ENCODE measurements around the gene CMTM3. TPM values are rescaled to one million over a fixed set of nuclear protein-coding genes. Genes with fewer than 3 reads are reported as not detected.
"Not testable (repeated sequence)": the region's sequence is repeated elsewhere in the genome, so short reads cannot be mapped to it uniquely, and the experiment has no call there.

The CMTM3 gene, protein sequence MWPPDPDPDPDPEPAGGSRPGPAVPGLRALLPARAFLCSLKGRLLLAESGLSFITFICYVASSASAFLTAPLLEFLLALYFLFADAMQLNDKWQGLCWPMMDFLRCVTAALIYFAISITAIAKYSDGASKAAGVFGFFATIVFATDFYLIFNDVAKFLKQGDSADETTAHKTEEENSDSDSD
- total RNA-seq (2014; rRNA removed; shearing (Covaris generic)), result 7.9 and 9.1 TPM in 2 replicates
- polyA plus RNA-seq (2015; cell fraction: cytosol; rRNA removed), result 36.1 and 47.1 TPM in 2 replicates
- polyA plus RNA-seq (2015; cell fraction: nucleus; rRNA removed), result 20.3 and 40.4 TPM in 2 replicates

DNA sequence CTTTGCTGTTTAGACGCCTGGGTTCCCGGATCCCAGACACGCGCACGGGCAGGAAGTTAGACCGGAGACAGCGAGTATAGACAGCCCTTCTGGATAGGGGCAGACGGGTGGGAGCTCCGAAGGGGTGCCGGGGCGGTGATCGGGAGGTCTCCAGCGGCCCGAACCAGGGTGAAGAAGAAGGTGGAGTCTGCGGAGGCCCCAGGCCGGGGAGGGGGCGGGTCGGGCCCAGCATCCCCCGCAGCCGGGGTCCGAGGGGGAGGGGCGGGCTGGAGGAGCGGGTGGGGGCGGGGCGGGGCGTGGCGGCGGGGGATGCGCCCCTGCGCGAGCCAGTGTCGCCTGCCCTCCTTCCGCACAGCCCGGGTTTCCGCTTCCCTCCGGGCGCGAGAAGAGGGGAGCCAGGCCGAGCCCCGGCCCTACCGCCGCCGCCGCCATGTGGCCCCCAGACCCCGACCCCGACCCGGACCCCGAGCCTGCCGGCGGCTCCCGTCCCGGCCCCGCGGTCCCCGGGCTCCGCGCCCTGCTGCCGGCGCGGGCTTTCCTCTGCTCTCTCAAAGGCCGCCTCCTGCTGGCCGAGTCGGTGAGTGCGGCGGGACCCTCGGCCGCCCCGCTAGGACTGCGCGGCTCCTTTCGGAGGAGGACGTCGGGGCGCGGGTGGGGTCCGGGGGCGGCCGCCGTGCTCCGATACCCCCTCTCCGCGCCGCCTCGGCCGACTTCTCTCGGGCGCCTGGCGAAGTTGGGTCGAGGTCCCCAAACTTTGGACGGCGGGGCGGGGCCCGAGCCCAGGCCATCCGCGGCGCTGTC lies at the start of gene CMTM3:
Gene CMTM3, plus strand, starts transcription at position 329 of the 801 bp plus-strand sequence. Its CDS starts 102 bp downstream, at position 431.
- peak; percentile 52 for DNase-seq (ENCODE audit: low read depth, low spot score)
- in situ Hi-C loops (cut with HindIII; ENCODE audit: low pct_unique_long_range_greater_than_20kb, low sequenced_read_pairs), result no loop called here

DNA sequence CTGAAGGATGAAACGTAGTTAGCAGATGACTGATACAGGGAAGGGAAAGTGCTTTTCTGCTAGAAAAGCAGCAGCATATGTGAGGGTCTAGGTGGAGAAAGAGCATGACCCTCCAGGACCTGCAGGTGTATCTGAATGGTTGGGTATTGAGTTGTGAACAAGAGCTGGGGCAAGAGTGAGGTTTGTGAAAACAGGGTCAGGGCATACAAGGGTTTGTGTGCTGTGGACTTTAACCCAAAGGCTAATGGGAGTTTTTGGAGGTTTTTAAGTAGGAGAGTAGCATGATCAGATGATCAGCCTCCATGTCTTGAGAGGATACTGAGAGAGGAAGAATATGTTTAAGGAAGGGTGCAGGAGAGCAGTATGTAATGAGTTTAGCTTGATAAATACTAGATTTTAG lies 44.4 kb upstream of the CMTM3 start:
- in situ Hi-C loops (cut with HindIII; ENCODE audit: low pct_unique_long_range_greater_than_20kb, low sequenced_read_pairs), result no loop called here
- no peak for DNase-seq (ENCODE audit: low read depth, low spot score)

DNA sequence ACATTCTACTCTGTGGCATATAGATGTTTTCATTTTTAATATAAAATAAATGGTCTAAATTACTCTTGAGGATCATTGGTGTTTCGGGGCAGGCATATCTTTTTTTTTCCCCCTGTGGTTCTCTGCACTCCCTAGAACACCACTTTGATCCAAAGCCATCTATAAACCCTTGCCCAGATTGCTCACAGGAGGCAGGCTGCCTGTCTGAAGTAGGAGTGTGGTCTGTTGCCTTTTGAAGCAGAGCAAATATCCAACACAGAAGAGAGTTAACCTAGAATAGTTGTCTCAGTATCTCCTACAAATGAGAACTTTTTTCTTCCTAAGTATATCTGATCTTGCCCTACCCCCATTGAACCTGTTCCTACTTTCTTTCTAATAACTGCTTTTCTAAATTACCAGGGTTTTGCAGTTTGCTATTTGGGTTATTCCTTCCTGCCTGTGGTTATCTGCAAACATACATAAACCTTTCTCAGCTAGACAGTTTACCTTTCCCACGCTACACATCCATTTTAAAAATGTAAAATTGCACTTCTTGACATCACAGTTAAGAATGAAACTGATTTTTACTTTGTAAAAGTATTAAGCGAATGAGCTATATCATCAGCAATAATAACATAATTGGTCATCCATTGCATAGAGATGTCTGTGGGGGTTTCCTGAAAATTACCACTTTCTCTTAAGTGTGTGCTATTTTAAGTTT lies 43.0 kb upstream of the CMTM3 start:
- no peak for DNase-seq (ENCODE audit: low read depth, low spot score)
- in situ Hi-C loops (cut with HindIII; ENCODE audit: low pct_unique_long_range_greater_than_20kb, low sequenced_read_pairs), result no loop called here

DNA sequence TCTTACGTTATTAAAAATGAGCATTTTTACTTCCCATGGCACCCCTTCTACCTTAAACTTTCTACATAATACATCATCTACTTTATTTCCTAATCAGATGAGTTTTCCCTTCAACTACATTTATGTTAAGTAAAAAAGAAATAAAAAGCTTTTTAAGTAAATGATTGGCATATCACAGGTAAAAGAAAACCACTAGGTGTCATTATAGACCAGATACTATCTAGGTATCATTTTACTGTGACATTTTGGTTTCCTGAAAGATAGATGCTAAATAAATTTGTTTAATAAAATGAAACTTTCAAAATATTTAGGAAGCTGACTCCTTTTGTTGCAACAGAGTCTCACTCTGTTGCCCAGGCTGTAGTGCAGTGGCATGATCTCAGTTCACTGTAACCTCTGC lies 42.1 kb upstream of the CMTM3 start:
- DNase-seq (ENCODE audit: low read depth, low spot score), result no peak
- in situ Hi-C loops (cut with HindIII; ENCODE audit: low pct_unique_long_range_greater_than_20kb, low sequenced_read_pairs), result no loop called here

DNA sequence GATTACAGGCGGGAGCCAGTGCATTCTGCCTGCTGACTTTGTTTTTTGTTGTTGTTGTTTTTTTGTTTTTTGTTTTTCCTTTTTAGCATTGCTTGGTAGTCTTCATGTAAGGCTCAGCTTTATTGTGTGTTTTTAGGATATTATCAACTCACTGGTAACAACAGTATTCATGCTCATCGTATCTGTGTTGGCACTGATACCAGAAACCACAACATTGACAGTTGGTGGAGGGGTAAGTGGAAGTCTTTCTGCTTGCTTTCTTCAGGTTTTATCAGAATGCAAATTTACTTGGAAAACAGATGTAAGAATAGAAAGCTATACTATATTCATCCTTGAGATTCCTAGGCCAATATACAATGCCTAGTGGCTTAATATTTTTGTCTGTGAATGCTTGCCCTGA lies 41.5 kb upstream of the CMTM3 start:
- no peak for DNase-seq (ENCODE audit: low read depth, low spot score)

DNA sequence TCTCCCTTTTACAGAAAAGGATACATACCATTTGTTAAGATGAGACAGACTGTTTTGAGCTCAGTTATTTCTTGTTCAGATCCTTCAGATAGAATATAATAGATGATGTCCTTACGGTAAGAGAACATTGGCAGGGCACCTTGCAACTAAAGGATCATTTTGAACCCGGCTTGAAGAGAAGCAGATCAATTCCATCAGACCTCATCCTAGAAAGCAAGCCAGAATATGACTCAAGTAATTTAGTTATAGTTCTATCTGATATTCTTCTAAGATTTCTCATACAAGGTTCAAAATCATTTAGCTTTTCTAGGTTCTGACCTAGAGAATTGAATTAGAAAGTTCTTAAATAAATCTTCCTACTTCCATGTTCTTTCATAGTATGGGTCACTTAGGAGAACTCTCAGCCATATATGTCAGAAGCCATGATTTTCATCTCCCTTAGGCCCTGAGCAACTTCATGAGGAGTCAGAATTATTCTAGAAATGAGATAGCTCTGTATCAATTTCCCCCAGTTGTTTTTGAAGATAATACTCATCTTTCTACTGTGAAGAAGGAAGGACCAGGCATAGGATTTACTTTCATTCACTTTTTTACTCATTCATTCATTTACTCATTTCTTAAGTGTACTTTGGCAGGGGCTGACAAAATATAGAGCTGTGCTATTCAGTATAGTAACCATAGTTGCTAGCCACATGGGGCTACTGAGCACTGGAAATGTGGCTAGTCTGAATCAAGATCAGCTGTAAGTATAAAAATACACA lies 40.8 kb upstream of the CMTM3 start:
- in situ Hi-C loops (cut with HindIII; ENCODE audit: low pct_unique_long_range_greater_than_20kb, low sequenced_read_pairs), result no loop called here
- DNase-seq (ENCODE audit: low read depth, low spot score), result no peak

More for the DNA sequence above, 41.5 kb upstream of the CMTM3 start:
- in situ Hi-C loops (cut with HindIII; ENCODE audit: low pct_unique_long_range_greater_than_20kb, low sequenced_read_pairs), result no loop called here

DNA sequence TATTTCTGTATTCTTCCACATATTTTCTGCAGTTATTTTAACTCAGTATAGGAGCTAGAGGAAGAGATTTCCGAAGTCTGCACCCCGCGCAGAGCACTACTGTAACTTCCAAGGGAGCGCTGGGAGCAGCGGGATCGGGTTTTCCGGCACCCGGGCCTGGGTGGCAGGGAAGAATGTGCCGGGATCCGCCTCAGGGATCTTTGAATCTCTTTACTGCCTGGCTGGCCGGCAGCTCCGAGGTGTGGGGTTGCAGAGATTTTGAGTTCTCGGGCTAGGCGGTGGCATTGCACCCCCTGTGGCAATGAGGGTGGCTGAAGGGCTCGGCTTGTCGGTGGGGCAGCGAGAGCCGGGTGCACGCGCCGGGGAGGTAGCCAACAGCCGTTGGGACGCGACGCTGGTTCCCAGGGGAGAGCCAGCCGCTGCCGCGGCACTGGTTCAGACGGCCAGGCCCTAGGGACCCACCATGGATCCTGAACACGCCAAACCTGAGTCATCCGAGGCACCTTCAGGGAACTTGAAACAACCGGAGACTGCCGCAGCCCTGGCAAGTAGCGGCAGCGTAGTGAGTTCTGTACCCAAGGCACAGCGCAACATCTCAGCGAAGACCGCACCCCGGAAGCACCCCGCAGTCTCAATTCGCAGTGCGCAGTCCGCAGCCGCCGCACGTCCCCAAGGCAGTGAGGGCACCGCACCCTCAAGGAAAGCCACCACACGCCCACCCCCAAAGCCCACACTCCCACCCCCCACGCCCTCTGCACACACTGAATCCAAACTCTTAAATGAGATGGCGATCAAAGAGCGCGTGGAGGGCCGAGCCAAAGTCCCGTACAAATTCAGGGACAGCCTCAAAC lies 38.2 kb upstream of the CMTM3 start, which contains the start of gene CMTM1:
Gene CMTM1, plus strand, starts transcription at position 389 of the 851 bp plus-strand sequence. Its CDS starts 75 bp downstream, at position 464.
- no peak for DNase-seq (ENCODE audit: low read depth, low spot score)
- in situ Hi-C loops (cut with HindIII; ENCODE audit: low pct_unique_long_range_greater_than_20kb, low sequenced_read_pairs), result no loop called here

DNA sequence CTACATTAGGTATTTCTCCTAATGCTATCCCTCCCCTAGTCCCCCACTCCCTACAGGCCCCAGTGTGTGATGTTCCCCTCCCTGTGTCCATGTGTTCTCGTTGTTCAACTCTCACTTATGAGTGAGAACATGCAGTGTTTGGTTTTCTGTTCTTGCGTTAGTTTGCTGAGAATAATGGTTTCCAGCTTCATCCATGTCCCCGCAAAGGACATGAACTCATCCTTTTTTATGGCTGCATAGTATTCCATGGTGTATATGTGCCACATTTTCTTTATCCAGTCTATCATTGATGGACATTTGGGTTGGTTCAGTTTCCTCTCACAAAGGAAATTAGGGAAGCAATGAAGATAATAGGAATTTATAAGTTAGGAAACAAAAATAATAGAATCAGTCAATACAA lies 37.2 kb upstream of the CMTM3 start:
- DNase-seq (ENCODE audit: low read depth, low spot score); in situ Hi-C loops (cut with HindIII; ENCODE audit: low pct_unique_long_range_greater_than_20kb, low sequenced_read_pairs): not testable (repeated sequence)

DNA sequence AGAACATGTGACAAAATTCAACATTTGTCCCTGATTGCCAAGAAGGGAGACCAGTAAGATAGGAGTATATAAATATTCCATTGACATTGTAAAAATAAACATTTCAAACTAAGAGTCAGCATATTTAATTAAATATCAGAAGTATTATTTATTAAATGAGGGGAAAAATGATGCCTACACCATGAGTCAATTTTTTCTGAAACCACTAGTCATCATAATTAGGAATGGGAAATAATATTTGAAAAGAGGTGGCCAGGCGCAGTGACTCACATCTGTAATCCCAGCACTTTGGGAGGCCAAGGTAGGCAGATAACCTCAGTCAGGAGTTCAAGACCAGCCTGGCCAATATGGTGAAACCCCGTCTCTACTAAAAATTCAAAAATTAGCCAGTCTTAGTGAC lies 36.1 kb upstream of the CMTM3 start:
- in situ Hi-C loops (cut with HindIII; ENCODE audit: low pct_unique_long_range_greater_than_20kb, low sequenced_read_pairs), result no loop called here

DNA sequence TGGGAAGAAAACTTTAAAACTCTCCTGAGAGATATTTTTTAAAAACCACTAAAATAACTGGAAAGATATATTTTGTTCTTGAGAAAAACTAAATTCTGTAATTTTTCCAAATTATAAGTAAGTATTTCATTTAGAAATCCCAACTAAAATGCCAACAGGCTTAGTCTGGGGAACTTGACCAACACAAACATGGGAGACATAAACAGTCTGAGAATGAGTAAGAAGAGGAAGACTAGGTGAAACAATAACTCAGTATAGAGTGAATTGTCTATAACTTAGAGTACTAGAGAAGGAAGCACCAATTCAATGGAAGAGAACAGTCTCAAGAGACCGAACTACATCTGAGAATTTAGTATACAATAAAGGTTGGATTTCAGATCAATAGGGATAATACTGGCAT lies 35.4 kb upstream of the CMTM3 start:
- in situ Hi-C loops (cut with HindIII; ENCODE audit: low pct_unique_long_range_greater_than_20kb, low sequenced_read_pairs), result no loop called here
- no peak for DNase-seq (ENCODE audit: low read depth, low spot score)

More for the DNA sequence above, 36.1 kb upstream of the CMTM3 start:
- DNase-seq (ENCODE audit: low read depth, low spot score), result no peak

DNA sequence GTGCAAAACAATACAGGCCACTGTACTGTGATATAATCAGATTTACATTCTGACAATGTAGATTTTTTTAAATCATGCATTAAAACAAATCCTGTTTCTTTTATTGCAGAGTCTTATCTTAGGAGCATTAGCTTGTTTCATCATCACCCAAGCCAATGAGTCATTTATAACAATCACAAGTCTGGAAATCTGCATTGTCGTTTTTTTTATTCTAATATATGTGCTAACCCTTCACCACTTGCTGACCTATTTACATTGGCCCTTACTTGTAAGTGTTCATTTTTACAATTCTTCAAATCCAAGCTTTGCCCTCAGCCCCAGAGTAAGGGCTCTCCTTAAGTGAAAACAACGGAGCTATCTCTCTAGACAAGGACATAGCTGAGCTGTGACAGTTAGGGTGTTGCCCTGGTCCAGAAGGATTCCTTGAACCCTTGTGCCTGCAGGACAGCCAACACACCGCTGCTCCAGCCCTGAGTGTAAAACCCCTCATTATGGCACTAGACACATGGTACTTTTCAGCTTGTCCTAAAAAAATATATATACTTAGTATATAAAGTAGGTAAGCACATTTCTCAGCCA lies 34.6 kb upstream of the CMTM3 start:
- in situ Hi-C loops (cut with HindIII; ENCODE audit: low pct_unique_long_range_greater_than_20kb, low sequenced_read_pairs), result no loop called here
- no peak for DNase-seq (ENCODE audit: low read depth, low spot score)

DNA sequence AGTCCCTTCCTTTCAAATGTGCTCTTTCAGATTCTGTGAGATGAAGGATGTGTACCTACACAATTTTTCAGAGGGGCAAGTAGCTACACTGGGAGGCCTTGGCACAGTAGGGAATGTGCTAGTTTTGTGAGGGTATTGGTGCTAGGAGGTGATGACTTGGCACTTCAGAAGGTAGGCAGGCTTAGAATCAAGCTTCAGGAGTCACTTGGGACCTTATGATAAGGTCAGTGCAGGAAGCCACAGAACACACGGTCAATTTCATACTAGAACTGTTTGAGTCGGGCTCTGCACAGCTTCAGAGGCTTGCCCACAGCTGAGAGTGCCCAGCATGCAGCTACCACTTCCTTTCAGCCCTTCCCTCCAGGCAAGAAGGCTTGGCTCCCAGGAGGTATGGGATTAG lies 32.1 kb upstream of the CMTM3 start:
- DNase-seq (ENCODE audit: low read depth, low spot score), result peak; percentile 30
- in situ Hi-C loops (cut with HindIII; ENCODE audit: low pct_unique_long_range_greater_than_20kb, low sequenced_read_pairs), result no loop called here

DNA sequence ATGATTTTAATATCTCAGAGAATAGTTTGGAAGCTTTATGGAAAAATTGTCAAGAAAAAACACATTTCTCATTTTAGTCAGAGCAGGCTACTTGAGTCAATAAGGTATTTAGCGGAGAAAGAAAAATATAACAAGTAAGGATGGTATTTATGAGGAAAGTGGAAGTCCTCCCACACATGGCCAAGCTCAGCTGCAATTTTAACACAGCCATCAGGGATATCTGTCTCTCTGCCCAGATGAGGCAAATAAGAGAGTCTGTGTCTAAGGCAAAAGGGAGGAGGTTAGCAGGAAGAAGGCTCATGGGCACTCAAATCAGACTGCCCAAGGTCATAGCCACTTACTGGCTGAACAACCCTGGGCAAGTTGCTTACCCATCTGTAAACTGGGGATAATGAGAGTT lies 30.4 kb upstream of the CMTM3 start:
- in situ Hi-C loops (cut with HindIII; ENCODE audit: low pct_unique_long_range_greater_than_20kb, low sequenced_read_pairs), result no loop called here
- no peak for DNase-seq (ENCODE audit: low read depth, low spot score)

DNA sequence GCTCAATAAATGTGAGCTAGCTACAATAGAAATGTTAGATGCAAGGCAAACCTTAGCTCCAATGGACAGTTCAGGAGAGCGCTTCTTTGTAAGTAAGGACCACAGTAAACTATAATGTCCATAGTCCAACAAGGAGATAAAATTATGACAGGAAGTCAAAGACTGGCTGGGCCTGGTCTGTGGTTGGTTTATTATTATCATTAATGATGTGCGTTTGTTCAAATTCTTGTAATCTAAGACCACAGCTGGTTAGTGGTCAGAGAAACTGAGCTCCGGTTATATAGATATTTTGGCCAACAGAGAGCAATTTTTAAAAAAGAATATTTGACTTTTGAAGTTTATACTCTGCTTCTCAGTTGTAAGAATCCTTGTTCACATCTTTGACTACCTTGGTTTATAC lies 30.0 kb upstream of the CMTM3 start:
- in situ Hi-C loops (cut with HindIII; ENCODE audit: low pct_unique_long_range_greater_than_20kb, low sequenced_read_pairs), result no loop called here
- DNase-seq (ENCODE audit: low read depth, low spot score), result no peak

DNA sequence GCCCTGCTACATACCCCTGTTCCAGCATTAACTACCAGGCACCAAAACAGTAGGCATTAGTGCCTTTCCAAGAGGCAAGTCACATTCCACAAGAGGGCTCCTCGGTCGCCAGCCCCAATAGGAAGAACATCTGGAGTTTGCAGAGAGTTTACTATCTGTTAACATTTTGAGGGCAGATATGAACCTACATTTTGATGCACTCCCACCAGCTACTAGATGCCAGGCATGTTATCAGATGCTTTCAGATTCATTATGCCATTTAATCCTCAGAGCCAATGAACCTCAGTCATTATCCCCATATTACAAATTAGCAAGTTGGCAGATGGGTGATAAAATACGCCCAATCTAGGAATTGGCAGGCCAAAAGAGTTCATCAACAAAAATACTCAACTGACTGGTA lies 29.4 kb upstream of the CMTM3 start:
- in situ Hi-C loops (cut with HindIII; ENCODE audit: low pct_unique_long_range_greater_than_20kb, low sequenced_read_pairs), result no loop called here
- DNase-seq (ENCODE audit: low read depth, low spot score), result no peak

DNA sequence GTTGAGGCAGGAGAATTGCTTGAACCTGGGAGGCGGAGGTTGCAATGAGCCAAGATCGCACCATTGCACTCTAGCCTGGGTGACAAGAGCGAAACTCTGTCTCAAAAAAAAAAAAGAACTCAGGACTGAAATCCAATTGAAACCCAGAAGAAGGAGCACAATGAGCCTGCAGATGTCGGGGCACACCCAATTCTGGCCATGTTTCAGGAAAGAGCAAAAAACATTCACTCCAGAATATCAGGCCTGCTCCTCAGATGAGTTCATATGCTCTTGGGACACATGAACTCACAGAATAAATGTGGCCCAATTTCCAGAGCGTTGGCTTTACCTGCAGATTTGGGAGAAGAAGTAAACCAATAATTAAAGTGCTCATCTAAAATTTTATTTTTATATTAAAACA lies 28.2 kb upstream of the CMTM3 start:
- in situ Hi-C loops (cut with HindIII; ENCODE audit: low pct_unique_long_range_greater_than_20kb, low sequenced_read_pairs), result no loop called here

More for the DNA sequence above, 28.2 kb upstream of the CMTM3 start:
- DNase-seq (ENCODE audit: low read depth, low spot score), result no peak
